GM12891 (cell line): ENCODE data around the gene IMMP2L.

Experiments used
- PAX5 ChIP-seq: IDR thresholded peaks from 2 replicates; pipeline ENCODE4 v1.6.1; 2011; ENCODE audit warnings: low read length, moderate library complexity, mild to moderate bottlenecking; ENCODE audit not compliant: insufficient read depth, severe bottlenecking
- POLR2A ChIP-seq: IDR thresholded peaks from 2 replicates; pipeline ENCODE4 v1.6.1; 2011; ENCODE audit warnings: low read depth, low read length, control low read depth
- POLR2AphosphoS5 ChIP-seq: IDR thresholded peaks from 2 replicates; pipeline ENCODE4 v1.6.1; 2011; ENCODE audit warnings: low read depth, low read length, control low read depth
- POU2F2 ChIP-seq: IDR thresholded peaks from 2 replicates; pipeline ENCODE4 v1.6.1; 2011; ENCODE audit warnings: low read depth, mild to moderate bottlenecking, control low read depth, low read length, moderate library complexity

- no peak for TF ChIP-seq POLR2A
- no peak for TF ChIP-seq POLR2AphosphoS5
- TF ChIP-seq POU2F2 = no peak
- TF ChIP-seq PAX5 = no peak
These were observed 731.5 kb downstream of the IMMP2L start for GRCh38 chr7:110830778-110831177.
